H1 (cell line): ENCODE results near the gene SLC38A7. TPM values are rescaled to one million over a fixed set of nuclear protein-coding genes. Genes with fewer than 3 reads are reported as not detected.

ENCODE experiments used
- EP300 ChIP-seq, 2 experiments: IDR thresholded peaks; 1 replicate in 1 of 2; 2 replicates in 1 of 2; pipeline ENCODE4 v1.6.1; 2011 to 2012; ENCODE audit warnings: low read depth in 2 of 2, low read length in 2 of 2, mild to moderate bottlenecking in 2 of 2, borderline replicate concordance in 1 of 2, inconsistent platforms in 1 of 2, moderate library complexity in 1 of 2
- FOSL1 ChIP-seq: IDR thresholded peaks from 2 replicates; pipeline ENCODE4 v1.6.1; 2011; ENCODE audit warnings: mild to moderate bottlenecking, low read depth, low read length, moderate library complexity; ENCODE audit not compliant: insufficient read depth
- SIRT6 ChIP-seq: IDR thresholded peaks from one replicate; pipeline ENCODE4 v1.7.1; 2012; ENCODE audit warnings: low read length, inconsistent platforms
- TCF12 ChIP-seq: IDR thresholded peaks from 2 replicates; pipeline ENCODE4 v1.6.1; 2011; ENCODE audit warnings: low read depth, mild to moderate bottlenecking, low read length
- polyA plus RNA-seq, 7 experiments: library from polyadenylated mRNA; depleted of rRNA in 3 of 7; stranded (reverse) in 5 of 7; unstranded in 2 of 7; fragments of >200 nt in 5 of 7; fragments of 200-250 nt in 2 of 7; gene quantifications; 1 replicate in 5 of 7; 2 replicates in 1 of 7; 4 replicates in 1 of 7; pipeline versions ENCODE4 v1.2.1 to v1.2.3, GENCODE V29; 2011 to 2013; ENCODE audit warnings: missing spikeins in 2 of 7, mixed read lengths in 2 of 7
- total RNA-seq: library from RNA; stranded (reverse); fragmentation: NEBNext Ultra II Directional; extraction: Animal tissue kit (Norgen Biotek cat#: 25700); gene quantifications from 2 replicates; pipeline ENCODE4 v1.2.1, GENCODE V29; 2021

SLC38A7 gene
- total and polyA plus RNA-seq, 2 of the 8 experiments (the other 6 are each of a cell fraction or from before 2014, with no cell fraction given), result 26.7 to 28.0 TPM

DNA sequence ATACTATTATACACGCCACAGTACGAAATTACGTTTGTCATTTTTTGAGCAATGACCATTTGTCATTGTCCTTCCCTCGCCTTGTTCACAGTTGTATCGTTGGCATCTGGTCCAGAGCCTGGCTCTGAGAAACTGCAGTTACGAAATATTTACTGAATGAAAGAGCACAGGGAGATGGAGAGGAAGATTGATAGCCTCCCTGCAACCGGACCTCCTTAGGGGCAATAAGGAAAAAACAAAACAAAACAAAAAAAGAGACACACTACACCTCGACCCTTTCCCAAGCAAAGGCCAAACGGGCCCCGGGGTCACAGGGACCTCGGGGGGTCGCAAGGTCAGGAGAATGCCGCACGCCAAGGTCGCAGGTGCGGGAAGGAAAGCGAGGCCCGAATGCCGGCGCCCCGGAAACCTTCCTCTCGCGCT is 48.7 kb upstream of the SLC38A7 start (continued):
- TF ChIP-seq FOSL1 (no peak), TCF12 (no peak), SIRT6 (no peak), EP300 (IDR thresholded peaks at IDR 0.05; ENCODE audit: borderline replicate concordance in 1 of 2, low read depth in 2 of 2, low read length in 2 of 2) (no peak)
- TF ChIP-seq, all 59 proteins: peak for 3
